ENCODE results near the gene RNASE8. TPM values are rescaled to one million over a fixed set of nuclear protein-coding genes. Genes with fewer than 3 reads are reported as not detected.

Gene RNASE8
- total RNA-seq, 2 experiments from 2014 or later, result not detected

DNA sequence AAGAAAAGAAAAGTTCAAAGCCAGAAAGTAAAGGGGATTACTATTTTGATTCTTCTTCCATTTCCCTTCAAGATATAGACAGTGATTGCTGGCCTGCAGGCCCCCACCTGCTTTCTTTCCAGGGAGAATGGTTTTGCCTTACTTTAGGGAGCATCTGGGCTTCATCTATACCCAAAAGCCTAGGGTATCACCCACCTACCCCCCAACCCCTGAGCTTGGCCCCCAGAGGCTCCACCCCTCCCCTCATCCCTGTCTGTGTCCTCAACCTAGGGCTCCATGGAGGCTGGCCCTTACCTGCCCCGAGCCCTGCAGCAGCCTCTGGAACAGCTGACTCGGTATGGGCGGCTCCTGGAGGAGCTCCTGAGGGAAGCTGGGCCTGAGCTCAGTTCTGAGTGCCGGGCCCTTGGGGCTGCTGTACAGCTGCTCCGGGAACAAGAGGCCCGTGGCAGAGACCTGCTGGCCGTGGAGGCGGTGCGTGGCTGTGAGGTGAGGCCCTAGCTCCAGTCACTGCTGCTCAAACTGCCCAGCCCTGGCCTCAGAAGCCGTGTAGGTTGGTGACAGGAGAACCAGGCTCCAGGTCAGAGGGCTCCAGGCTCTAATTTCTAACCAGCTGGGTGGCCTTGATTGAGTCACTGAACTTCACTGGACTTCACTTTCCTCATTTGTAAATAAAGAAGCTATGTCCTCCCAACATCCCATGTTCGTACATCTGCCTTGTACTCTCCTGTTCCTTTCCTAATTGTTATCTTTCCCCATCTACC lies 26.1 kb downstream of the RNASE8 start:
- Mint-ChIP-seq H3K4me3 (no peak overlapping the region), H3K27ac (no peak overlapping the region), H3K27me3 (ENCODE audit: low read depth) (no peaks in the 10 kb centered on the region), H3K36me3 (ENCODE audit: low read depth) (no peaks in the 10 kb centered on the region), H3K4me1 (ENCODE audit: low read depth) (peaks cover 13% of the 10 kb centered on the region), H3K9me3 (no peaks in the 10 kb centered on the region)
- intact Hi-C loops (cut with micrococcal nuclease), result no loop called here
- no peak for DNase-seq
- CTCF ChIA-PET, result interaction anchor here (0.6 to 8.6 kb wide), 7 partner anchors 9 to 112 kb away, joined by 3 to 60 read pairs (median 6); partner anchors contain the start of gene ARHGEF40

DNA sequence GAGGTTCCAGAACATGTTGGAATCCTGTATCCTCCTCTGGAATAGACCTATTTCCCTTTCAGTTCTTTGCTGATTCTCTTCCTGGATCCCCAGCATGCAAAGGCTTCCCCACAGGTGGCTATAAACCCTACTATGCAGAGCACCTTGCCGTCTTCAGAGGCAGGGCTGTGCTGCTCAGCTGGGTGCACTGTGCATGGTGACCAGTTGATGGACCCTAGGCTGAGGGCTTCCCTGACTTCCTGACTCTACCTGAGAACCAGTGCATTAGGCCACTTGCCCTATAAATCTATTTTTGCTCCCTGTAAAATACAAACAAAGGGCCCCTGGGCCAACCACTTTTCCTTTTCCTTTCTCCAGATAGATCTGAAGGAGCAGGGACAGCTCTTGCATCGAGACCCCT lies 26.8 kb downstream of the RNASE8 start:
- no peaks in the 10 kb centered on the region for H3K27me3 Mint-ChIP-seq (ENCODE audit: low read depth)
- peaks cover 13% of the 10 kb centered on the region for H3K4me1 Mint-ChIP-seq (ENCODE audit: low read depth)
- no peak for DNase-seq
- no peak overlapping the region for H3K27ac Mint-ChIP-seq
- H3K9me3 Mint-ChIP-seq, result no peaks in the 10 kb centered on the region
- intact Hi-C loops (cut with micrococcal nuclease), result no loop called here
- H3K36me3 Mint-ChIP-seq (ENCODE audit: low read depth), result no peaks in the 10 kb centered on the region
- CTCF ChIA-PET, result interaction anchor here (1.5 to 8.6 kb wide), 5 partner anchors 8 to 69 kb away, joined by 6 to 60 read pairs (median 13); partner anchors contain the start of gene ARHGEF40
- no peak overlapping the region for H3K4me3 Mint-ChIP-seq

DNA sequence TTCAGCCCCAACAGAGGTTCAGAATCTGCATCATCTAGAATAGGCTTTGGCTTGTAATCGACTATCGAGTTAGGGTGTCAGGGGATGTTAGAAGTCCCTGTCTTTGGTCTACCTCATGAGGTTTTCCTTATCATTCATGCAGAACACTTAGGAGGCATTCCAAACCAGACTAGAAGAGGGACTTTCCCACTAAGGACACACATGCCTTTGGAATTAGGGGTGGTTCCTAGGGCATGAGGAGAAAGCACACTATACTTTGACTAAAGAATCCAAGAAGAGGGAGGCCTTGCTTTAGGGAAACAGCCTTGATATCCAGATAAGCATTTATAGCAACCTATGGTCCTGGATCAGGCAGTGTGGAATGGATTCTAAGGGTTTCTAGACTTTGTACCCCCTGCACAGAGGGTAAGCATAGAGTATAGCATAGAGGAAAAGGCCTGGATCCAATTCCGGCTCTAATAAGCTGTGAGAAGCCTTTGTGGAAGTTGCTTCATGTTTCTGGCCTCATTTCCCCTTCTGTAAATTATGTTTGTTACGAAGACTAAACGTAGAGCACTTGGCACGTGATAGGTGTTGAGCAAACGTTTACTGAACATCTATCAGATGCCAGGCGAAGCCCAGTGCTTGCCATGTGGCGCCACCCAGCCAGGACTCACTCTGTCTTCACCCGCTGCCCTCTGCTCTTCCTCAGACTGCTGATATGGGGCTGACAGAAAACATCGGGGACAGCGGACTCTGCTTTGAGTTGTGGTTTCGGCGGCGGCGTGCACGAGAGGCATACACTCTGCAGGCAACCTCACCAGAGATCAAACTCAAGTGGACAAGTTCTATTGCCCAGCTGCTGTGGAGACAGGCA lies 27.6 kb downstream of the RNASE8 start:
- no peaks in the 10 kb centered on the region for H3K27me3 Mint-ChIP-seq (ENCODE audit: low read depth)
- no peak overlapping the region for H3K27ac Mint-ChIP-seq
- CTCF ChIA-PET, result interaction anchor here (0.9 to 8.6 kb wide), 8 partner anchors 11 to 114 kb away, joined by 3 to 111 read pairs (median 10); partner anchors contain the start of genes ARHGEF40 and TMEM253
- DNase-seq, result no peak
- H3K4me1 Mint-ChIP-seq (ENCODE audit: low read depth), result peaks cover 13% of the 10 kb centered on the region
- H3K4me3 Mint-ChIP-seq, result no peak overlapping the region
- intact Hi-C loops (cut with micrococcal nuclease), result no loop called here
- H3K9me3 Mint-ChIP-seq, result no peaks in the 10 kb centered on the region
- no peaks in the 10 kb centered on the region for H3K36me3 Mint-ChIP-seq (ENCODE audit: low read depth)

DNA sequence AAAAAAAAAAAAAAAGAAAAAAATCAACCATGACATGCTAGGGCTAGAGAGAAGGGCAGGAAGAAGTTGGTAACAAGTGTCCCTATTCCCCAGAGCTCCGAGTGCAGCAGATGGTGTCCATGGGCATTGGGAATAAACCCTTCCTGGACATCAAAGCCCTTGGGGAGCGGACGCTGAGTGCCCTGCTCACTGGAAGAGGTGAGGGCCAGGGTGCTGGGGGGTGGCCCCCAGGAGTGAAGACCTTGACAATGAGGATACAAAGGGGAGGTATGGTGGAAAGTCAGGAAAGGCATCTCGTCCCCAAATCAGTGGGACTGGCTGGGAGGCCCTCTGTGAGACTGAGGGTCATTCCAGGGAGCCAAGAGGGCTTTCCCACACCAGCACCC lies 29.3 kb downstream of the RNASE8 start:
- intact Hi-C loops (cut with micrococcal nuclease), result loop anchor here (1.0 kb wide), 1 partner anchor 17 kb away; no protein-coding TSS in a partner anchor
- Mint-ChIP-seq H3K27ac (no peak overlapping the region), H3K4me3 (no peak overlapping the region)

DNA sequence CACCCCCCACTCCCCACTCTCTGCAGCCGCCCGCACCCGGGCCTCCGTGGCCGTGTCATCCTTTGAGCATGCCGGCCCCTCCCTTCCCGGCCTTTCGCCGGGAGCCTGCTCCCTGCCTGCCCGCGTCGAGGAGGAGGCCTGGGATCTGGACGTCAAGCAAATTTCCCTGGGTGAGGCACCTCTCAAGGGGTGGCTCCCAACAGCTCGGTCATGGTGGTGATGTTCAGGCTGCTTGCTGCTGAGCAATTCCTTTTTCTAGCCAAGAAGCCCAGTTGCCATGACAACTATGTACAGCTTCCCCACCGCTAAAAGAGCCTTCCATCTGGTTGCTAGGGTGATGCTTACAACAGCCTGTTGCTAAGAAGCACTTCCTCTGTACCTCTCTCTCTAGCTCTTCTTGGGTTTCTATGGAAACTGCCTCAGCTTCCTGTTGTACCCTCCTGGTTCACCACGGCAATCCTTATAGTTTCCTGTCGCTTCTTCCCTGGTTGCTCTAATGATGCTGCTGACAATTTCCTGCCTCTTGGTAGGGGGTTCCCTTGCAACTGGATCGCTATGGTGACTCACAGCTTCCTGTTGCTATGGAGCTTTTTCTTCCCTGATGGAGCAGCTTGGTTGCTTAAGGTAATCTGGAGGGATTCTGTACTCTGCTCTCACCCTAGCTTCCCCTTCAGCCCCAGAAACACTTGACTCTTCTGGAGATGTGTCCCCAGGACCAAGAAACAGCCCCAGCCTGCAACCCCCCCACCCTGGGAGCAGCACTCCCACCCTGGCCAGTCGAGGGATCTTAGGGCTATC lies 29.9 kb downstream of the RNASE8 start:
- peak; percentile 56 for DNase-seq
- Mint-ChIP-seq H3K4me1 (ENCODE audit: low read depth) (peaks cover 14% of the 10 kb centered on the region), H3K27me3 (ENCODE audit: low read depth) (no peaks in the 10 kb centered on the region), H3K27ac (no peak overlapping the region), H3K9me3 (no peaks in the 10 kb centered on the region), H3K36me3 (ENCODE audit: low read depth) (no peaks in the 10 kb centered on the region), H3K4me3 (no peak overlapping the region)
- CTCF ChIA-PET, result interaction anchor here (0.6 to 8.6 kb wide), 14 partner anchors 9 to 115 kb away, joined by 3 to 111 read pairs (median 4); partner anchors contain the start of genes ARHGEF40 and TMEM253
- intact Hi-C loops (cut with micrococcal nuclease), result loop anchor here (1.0 kb wide), 1 partner anchor 17 kb away; no protein-coding TSS in a partner anchor

More for the DNA sequence above, 29.3 kb downstream of the RNASE8 start:
- Mint-ChIP-seq H3K9me3 (no peaks in the 10 kb centered on the region), H3K4me1 (ENCODE audit: low read depth) (peaks cover 13% of the 10 kb centered on the region), H3K36me3 (ENCODE audit: low read depth) (no peaks in the 10 kb centered on the region), H3K27me3 (ENCODE audit: low read depth) (no peaks in the 10 kb centered on the region)
- CTCF ChIA-PET, result interaction anchor here (0.6 to 8.6 kb wide), 9 partner anchors 10 to 72 kb away, joined by 3 to 111 read pairs (median 6); partner anchors contain the start of genes ARHGEF40 and TMEM253
- DNase-seq, result no peak

DNA sequence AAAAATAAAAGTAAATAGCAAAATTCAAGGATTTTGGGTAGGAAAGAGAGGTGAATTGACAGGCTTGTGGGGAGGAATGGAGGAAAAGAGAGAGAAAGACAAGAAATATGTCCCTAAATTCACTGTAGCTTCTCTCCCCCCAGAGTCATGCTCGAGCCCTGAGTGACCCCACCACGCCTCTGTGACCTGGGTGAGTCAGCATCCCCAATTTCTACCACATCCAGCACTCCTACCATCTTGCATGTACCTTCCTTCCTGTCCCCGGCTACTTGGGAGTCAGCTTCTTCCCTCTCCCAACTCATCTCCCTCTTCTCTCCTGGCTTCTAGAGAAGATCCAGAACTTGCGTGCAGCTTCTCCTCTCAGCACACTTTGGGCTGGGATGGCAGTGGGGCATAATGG lies 31.1 kb downstream of the RNASE8 start:
- H3K27ac Mint-ChIP-seq, result no peak overlapping the region
- H3K27me3 Mint-ChIP-seq (ENCODE audit: low read depth), result no peaks in the 10 kb centered on the region
- no peak overlapping the region for H3K4me3 Mint-ChIP-seq
- H3K4me1 Mint-ChIP-seq (ENCODE audit: low read depth), result peaks cover 18% of the 10 kb centered on the region
- CTCF ChIA-PET, result interaction anchor here (0.7 to 8.6 kb wide), 11 partner anchors 11 to 230 kb away, joined by 3 to 111 read pairs (median 4); partner anchors contain the start of gene ARHGEF40
- no peak for DNase-seq
- no peaks in the 10 kb centered on the region for H3K9me3 Mint-ChIP-seq
- intact Hi-C loops (cut with micrococcal nuclease), result no loop called here
- no peaks in the 10 kb centered on the region for H3K36me3 Mint-ChIP-seq (ENCODE audit: low read depth)

DNA sequence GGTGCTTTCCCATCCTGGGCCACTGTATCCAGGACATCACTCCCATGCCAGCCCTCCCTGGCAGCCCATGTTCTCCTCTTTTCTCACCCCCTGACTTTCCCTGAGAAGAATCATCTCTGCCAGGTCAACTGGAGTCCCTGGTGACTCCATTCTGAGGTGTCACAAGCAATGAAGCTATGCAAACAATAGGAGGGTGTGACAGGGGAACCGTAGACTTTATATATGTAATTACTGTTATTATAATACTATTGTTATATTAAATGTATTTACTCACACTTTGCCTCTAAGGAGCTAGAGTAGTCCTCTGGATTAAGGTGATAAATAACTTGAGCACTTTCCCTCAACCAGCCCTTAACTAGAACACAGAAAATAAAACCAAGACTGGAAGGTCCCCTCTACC lies 31.6 kb downstream of the RNASE8 start:
- H3K36me3 Mint-ChIP-seq (ENCODE audit: low read depth), result no peaks in the 10 kb centered on the region
- no peak overlapping the region for H3K27ac Mint-ChIP-seq
- H3K27me3 Mint-ChIP-seq (ENCODE audit: low read depth), result no peaks in the 10 kb centered on the region
- intact Hi-C loops (cut with micrococcal nuclease), result no loop called here
- no peaks in the 10 kb centered on the region for H3K9me3 Mint-ChIP-seq
- no peak overlapping the region for H3K4me3 Mint-ChIP-seq
- CTCF ChIA-PET, result interaction anchor here (0.6 to 8.6 kb wide), 16 partner anchors 8 to 230 kb away, joined by 3 to 111 read pairs (median 4); partner anchors contain the start of gene ARHGEF40
- DNase-seq, result no peak
- H3K4me1 Mint-ChIP-seq (ENCODE audit: low read depth), result peaks cover 18% of the 10 kb centered on the region

DNA sequence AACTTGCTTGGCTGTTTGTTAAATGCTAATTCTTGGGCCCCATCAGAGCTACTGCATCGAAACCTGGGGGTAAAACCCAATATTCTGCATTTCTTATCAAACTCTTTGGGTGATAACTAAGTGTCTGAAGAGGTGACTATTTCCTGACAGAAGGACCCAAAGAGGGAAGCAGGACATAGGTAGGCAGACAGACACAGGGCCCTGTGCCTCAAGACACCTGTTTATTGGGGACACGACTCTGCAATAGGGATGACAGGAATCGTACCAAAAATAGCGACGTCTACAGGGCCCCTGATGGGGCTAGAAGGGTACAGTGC lies 32.2 kb downstream of the RNASE8 start:
- Mint-ChIP-seq H3K27ac (no peak overlapping the region), H3K4me1 (ENCODE audit: low read depth) (peaks cover 18% of the 10 kb centered on the region), H3K9me3 (no peaks in the 10 kb centered on the region), H3K36me3 (ENCODE audit: low read depth) (no peaks in the 10 kb centered on the region), H3K4me3 (no peak overlapping the region), H3K27me3 (ENCODE audit: low read depth) (no peaks in the 10 kb centered on the region)
- CTCF ChIA-PET, result interaction anchor here (0.6 to 8.6 kb wide), 13 partner anchors 8 to 121 kb away, joined by 3 to 111 read pairs (median 4); partner anchors contain the start of gene ARHGEF40
- DNase-seq, result no peak
- intact Hi-C loops (cut with micrococcal nuclease), result no loop called here

DNA sequence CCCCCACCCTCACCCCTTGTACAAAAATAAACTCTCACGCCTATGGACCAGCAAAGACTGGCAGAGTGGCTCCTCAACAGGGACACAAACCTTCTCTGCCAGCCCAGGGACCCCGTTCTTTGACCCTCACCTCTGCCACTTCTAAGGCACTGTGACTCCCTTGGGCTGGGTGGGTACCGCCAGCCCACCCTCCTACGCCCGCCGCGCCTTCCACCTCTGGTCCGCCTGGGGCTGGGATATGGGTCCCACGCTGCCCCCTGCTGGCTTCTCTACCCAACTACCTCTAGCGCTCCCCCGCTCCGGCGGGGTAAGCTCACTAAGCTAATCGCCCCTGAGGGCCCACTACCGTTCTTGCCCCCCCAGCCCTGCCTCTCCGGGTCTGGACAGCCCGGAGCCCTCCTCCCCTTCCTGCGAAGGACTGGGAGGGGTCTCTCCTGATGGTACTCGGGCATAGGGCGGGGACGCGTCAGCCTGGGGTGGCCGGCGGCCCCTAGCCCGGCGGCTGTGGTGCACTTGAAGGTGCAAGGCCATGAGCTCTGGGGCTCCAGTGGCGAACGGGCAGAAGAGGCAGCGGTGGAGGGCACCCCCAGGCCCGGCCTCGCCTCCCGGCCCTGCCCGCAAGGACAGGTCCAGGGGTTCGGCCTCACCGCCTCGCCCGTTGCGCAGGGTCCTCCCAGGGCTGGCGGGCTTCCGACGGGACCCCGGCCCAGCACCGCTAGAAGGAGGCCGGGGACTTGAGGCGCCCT lies 32.7 kb downstream of the RNASE8 start:
- CTCF ChIA-PET, result interaction anchor here (0.6 to 8.6 kb wide), 8 partner anchors 9 to 85 kb away, joined by 3 to 111 read pairs (median 20); partner anchors contain the start of gene ARHGEF40
- Mint-ChIP-seq H3K27ac (no peak overlapping the region), H3K9me3 (no peaks in the 10 kb centered on the region), H3K4me1 (ENCODE audit: low read depth) (peaks cover 18% of the 10 kb centered on the region), H3K36me3 (ENCODE audit: low read depth) (no peaks in the 10 kb centered on the region), H3K4me3 (no peak overlapping the region), H3K27me3 (ENCODE audit: low read depth) (no peaks in the 10 kb centered on the region)
- peak; percentile 39 for DNase-seq
- intact Hi-C loops (cut with micrococcal nuclease), result no loop called here

DNA sequence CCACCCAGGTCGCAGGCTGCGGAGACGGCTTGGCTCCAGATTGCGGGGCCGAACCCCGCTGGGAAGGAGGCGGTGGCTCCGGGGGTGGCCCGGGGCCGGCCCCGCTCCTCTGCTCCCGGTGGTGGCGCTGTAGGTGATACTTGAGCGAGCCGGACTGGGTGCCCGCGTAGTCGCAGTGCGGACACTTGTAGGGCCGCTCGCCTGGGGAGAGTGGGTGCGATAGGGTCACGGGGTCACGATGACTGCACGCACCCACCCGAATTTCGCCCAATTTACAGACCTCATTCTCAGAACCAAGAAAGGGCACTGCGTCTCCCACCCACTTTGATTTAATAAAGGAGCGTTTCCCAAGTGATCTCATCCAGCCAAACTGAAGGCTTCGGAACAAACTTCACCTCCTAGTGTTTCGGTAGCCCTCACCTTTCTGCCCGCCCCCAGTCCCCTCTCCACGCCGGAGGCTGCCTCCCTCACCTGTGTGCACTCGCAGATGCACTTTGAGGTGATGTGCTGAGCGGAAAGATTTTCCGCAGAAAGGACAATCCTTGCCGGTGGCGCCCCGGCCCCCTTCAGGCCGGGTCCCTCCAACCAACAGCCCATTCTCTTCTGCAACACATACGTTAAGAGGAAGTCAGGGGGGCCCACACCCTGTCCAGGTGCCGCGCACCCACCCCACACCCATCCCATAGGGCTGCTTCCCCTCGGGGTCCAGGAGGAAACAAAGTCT lies 33.5 kb downstream of the RNASE8 start:
- no peak overlapping the region for H3K27ac Mint-ChIP-seq
- intact Hi-C loops (cut with micrococcal nuclease), result no loop called here

More for the DNA sequence above, 33.5 kb downstream of the RNASE8 start:
- DNase-seq, result no peak
- Mint-ChIP-seq H3K9me3 (no peaks in the 10 kb centered on the region), H3K4me3 (no peak overlapping the region), H3K36me3 (ENCODE audit: low read depth) (no peaks in the 10 kb centered on the region), H3K4me1 (ENCODE audit: low read depth) (peaks cover 18% of the 10 kb centered on the region), H3K27me3 (ENCODE audit: low read depth) (no peaks in the 10 kb centered on the region)
- CTCF ChIA-PET, result interaction anchor here (0.6 to 8.6 kb wide), 19 partner anchors 8 to 93 kb away, joined by 4 to 168 read pairs (median 17); partner anchors contain the start of genes ARHGEF40, SLC39A2 and TMEM253

Data from activated naive CD4-positive, alpha-beta T cell treated with anti-CD3 and anti-CD28 coated beads for 36 hours (primary cell).